ENCODE measurements around the gene ERC2.

- TF ChIP-seq CTCF (conservative IDR thresholded peaks at IDR 0.05 in 1 of 2, IDR thresholded peaks at IDR 0.05 in 1 of 2; ENCODE audit: low read depth in 1 of 2, low read length in 2 of 2) (no peak), EZH2 (IDR thresholded peaks at IDR 0.05; ENCODE audit: low read length, missing control alignments) (no peak)
Observed at GRCh38 chr3:56069766-56070165, 398.5 kb downstream of the ERC2 start.

Data from fibroblast of lung (primary cell).